HepG2 (cell line): Measurements from ENCODE around the gene SNX15. TPM values are rescaled to one million over a fixed set of nuclear protein-coding genes. Genes with fewer than 3 reads are reported as not detected.

Experiments
- ATAC-seq: fragments of 200-7000 bp; cut with Tn5 transposase; 3 replicates; pipeline ENCODE4 v1.9.1; 2020; ENCODE audit warnings: mild to moderate bottlenecking, moderate library complexity
- BruUV-seq: library from RNA; stranded (reverse); fragments of 400-500 nt; replicated peaks from 2 replicates; lab custom pipeline; 2021; lab: Mats Ljungman, UMichigan
- CTCF ChIA-PET: fragments of 300-600 bp; formaldehyde crosslinking; extraction: SDS; loops from one replicate; lab custom pipeline; 2021; ENCODE audit warnings: low total read pairs, inconsistent platforms, low intra/inter-chr PET ratio; lab: Yijun Ruan, JAX
- POLR2A ChIA-PET: fragments of 350-600 bp; sonication (Branson Sonifier 250); formaldehyde crosslinking; loops from one replicate; lab custom pipeline; 2020; ENCODE audit warnings: antibody characterized with exemption, inconsistent platforms; lab: Yijun Ruan, JAX
- DNase-seq: peaks from one replicate; pipeline ENCODE4 v3.0.0-alpha.2; 2015; ENCODE audit warnings: low spot score
- FAIRE-seq: peaks from 3 replicates; lab custom pipeline; 2011; peaks lifted over from hg19 to GRCh38; lab: Jason Lieb, UNC
- H2AFZ ChIP-seq: one replicate; pipeline ENCODE4 v1.6.1; 2011; ENCODE audit warnings: low read length, inconsistent platforms
- H3K27ac ChIP-seq: fragments of 300-600 bp; 3 replicates; pipeline ENCODE4 v1.8.0; 2011; ENCODE audit warnings: mixed run types, mild to moderate bottlenecking, mixed read lengths, low read length, inconsistent platforms; ENCODE audit not compliant: insufficient read depth; ENCODE audit errors: extremely low read length
- H3K27me3 ChIP-seq, 2 experiments: fragments of 200-600 bp in 1 of 2; 2 replicates in 1 of 2; 3 replicates in 1 of 2; pipeline versions ENCODE4 v1.6.0 to v1.8.0; 2011; ENCODE audit warnings: low read length in 2 of 2, mild to moderate bottlenecking in 2 of 2, moderate library complexity in 2 of 2, inconsistent platforms in 1 of 2; ENCODE audit not compliant: insufficient read depth in 2 of 2, control insufficient read depth in 1 of 2
- H3K36me3 ChIP-seq, 2 experiments: fragments of 200-600 bp in 1 of 2; replicated peaks in 1 of 2; 2 replicates in 1 of 2; 3 replicates in 1 of 2; pipeline versions ENCODE4 v1.5.1 to v1.8.0; 2011; ENCODE audit warnings: low read length in 2 of 2, inconsistent platforms in 1 of 2; ENCODE audit not compliant: insufficient read depth in 2 of 2, control insufficient read depth in 1 of 2
- H3K4me1 ChIP-seq: 2 replicates; pipeline ENCODE4 v1.5.1; 2012; ENCODE audit warnings: low read length, inconsistent platforms; ENCODE audit not compliant: insufficient read depth
- H3K4me2 ChIP-seq: 2 replicates; pipeline ENCODE4 v1.6.0; 2011; ENCODE audit warnings: low read depth, low read length, inconsistent platforms
- H3K4me3 ChIP-seq, 3 experiments: fragments of 200-600 bp in 1 of 3; sonication (generic), shearing (Covaris generic) in 1 of 3; replicated peaks in 1 of 3; 2 replicates each; pipeline ENCODE4 v1.5.1; 2011 to 2016; ENCODE audit warnings: low read length in 3 of 3, inconsistent platforms in 2 of 3, low read depth in 2 of 3, mild to moderate bottlenecking in 2 of 3, control low read depth in 1 of 3, mixed read lengths in 1 of 3; ENCODE audit not compliant: insufficient read depth in 1 of 3
- H3K79me2 ChIP-seq: one replicate; pipeline ENCODE4 v1.6.1; 2011; ENCODE audit warnings: low read length, inconsistent platforms; ENCODE audit not compliant: insufficient read depth
- H3K9ac ChIP-seq: 2 replicates; pipeline ENCODE4 v1.6.0; 2011; ENCODE audit warnings: mild to moderate bottlenecking, low read depth, low read length, inconsistent platforms; ENCODE audit not compliant: insufficient read depth
- H3K9me3 ChIP-seq: 2 replicates; pipeline ENCODE4 v1.5.1; 2012; ENCODE audit warnings: mild to moderate bottlenecking, low read length
- H4K20me1 ChIP-seq: 2 replicates; pipeline ENCODE4 v1.6.0; 2011; ENCODE audit warnings: inconsistent platforms, mild to moderate bottlenecking, low read length, moderate library complexity; ENCODE audit not compliant: insufficient read depth
- ARID3A ChIP-seq: IDR thresholded peaks from 2 replicates; pipeline ENCODE4 v1.6.1; 2012; ENCODE audit warnings: low read depth, low read length, improper control_type of control experiment
- FOXM1 ChIP-seq: sonication (generic); formaldehyde crosslinking; IDR thresholded peaks from 2 replicates; pipeline ENCODE4 v1.5.0; 2020; ENCODE audit warnings: missing genetic modification reagents
- HDAC6 ChIP-seq: fragments of 200-600 bp; sonication (generic); IDR thresholded peaks from 2 replicates; pipeline ENCODE4 v1.7.0; 2017; ENCODE audit warnings: mild to moderate bottlenecking, antibody characterized with exemption, low read length, low read depth
- HIC2 ChIP-seq: sonication (generic); formaldehyde crosslinking; IDR thresholded peaks from 2 replicates; pipeline ENCODE4 v1.9.0; 2022; ENCODE audit warnings: low read depth, missing genetic modification reagents
- MLX ChIP-seq: IDR thresholded peaks from 2 replicates; pipeline ENCODE4 v1.6.1; 2016
- POGK ChIP-seq: sonication (generic); formaldehyde crosslinking; conservative IDR thresholded peaks from 2 replicates; pipeline ENCODE4 v1.8.0; 2022; ENCODE audit warnings: mild to moderate bottlenecking, moderate library complexity, missing genetic modification reagents
- POGZ ChIP-seq: sonication (generic); formaldehyde crosslinking; IDR thresholded peaks from 2 replicates; pipeline ENCODE4 v1.4.0; 2020; ENCODE audit warnings: mild to moderate bottlenecking, missing genetic modification reagents
- PRPF4 ChIP-seq: fragments of 200-400 bp; formaldehyde crosslinking; IDR thresholded peaks from 2 replicates; pipeline ENCODE4 v1.6.1; 2016; ENCODE audit warnings: low read length, low read depth; ENCODE audit not compliant: poor library complexity, severe bottlenecking
- STAT5B ChIP-seq: sonication (generic); formaldehyde crosslinking; IDR thresholded peaks from 2 replicates; pipeline ENCODE4 v1.4.0; 2020; ENCODE audit warnings: missing genetic modification reagents
- TERF1 ChIP-seq: sonication (generic); formaldehyde crosslinking; IDR thresholded peaks from 2 replicates; pipeline ENCODE4 v1.8.0; 2022; ENCODE audit warnings: mild to moderate bottlenecking, missing genetic modification reagents, moderate library complexity
- ZBTB38 ChIP-seq: sonication (generic); formaldehyde crosslinking; IDR thresholded peaks from 2 replicates; pipeline ENCODE4 v1.5.1; 2020; ENCODE audit warnings: mild to moderate bottlenecking, missing genetic modification reagents
- ZBTB42 ChIP-seq: sonication (generic); formaldehyde crosslinking; IDR thresholded peaks from 2 replicates; pipeline ENCODE4 v1.5.0; 2020; ENCODE audit warnings: mild to moderate bottlenecking, missing genetic modification reagents
- ZBTB44 ChIP-seq: sonication (generic); formaldehyde crosslinking; IDR thresholded peaks from 2 replicates; pipeline ENCODE4 v1.4.0; 2020; ENCODE audit warnings: missing genetic modification reagents
- ZEB1 ChIP-seq: IDR thresholded peaks from 2 replicates; pipeline ENCODE4 v1.6.1; 2012; ENCODE audit warnings: mild to moderate bottlenecking, low read depth, inconsistent platforms; ENCODE audit not compliant: insufficient replicate concordance
- ZNF138 ChIP-seq: sonication (generic); formaldehyde crosslinking; IDR thresholded peaks from 2 replicates; pipeline ENCODE4 v1.5.0; 2020; ENCODE audit warnings: mild to moderate bottlenecking, low read depth, missing genetic modification reagents
- ZNF143 ChIP-seq: sonication (generic); formaldehyde crosslinking; IDR thresholded peaks from 2 replicates; pipeline ENCODE4 v1.4.0; 2020; ENCODE audit warnings: missing genetic modification reagents
- ZNF773 ChIP-seq: sonication (generic); formaldehyde crosslinking; IDR thresholded peaks from 2 replicates; pipeline ENCODE4 v1.4.0; 2020; ENCODE audit warnings: missing genetic modification reagents, borderline replicate concordance
- WGBS: methylation state at CpG from one replicate; pipeline ENCODE4 v1.1.6; 2017; ENCODE audit warnings: low lambda C conversion rate; 5-methylcytosine and 5-hydroxymethylcytosine counted together
- in situ Hi-C: cut with HindIII; loops from 2 replicates; pipeline ENCODE4 v1.10.0; 2017; ENCODE audit warnings: low pct_unique_long_range_greater_than_20kb; ENCODE audit not compliant: extremely low pct_ligation_motif_present
- intact Hi-C: fragments of 100-400 bp; cut with micrococcal nuclease; formaldehyde crosslinking; loops from one replicate; pipeline ENCODE4 v1.10.0; 2022; ENCODE audit not compliant: unreplicated experiment
- polyA plus RNA-seq, 8 experiments: library from polyadenylated mRNA; depleted of rRNA in 3 of 8; stranded (reverse) in 7 of 8; unstranded in 1 of 8; fragments of >200 nt; fragmentation: Illumina TruSeq in 4 of 8; extraction: Trizol in 4 of 8; gene quantifications; 2 replicates each; pipeline versions ENCODE4 v1.2.1 to v1.2.3, GENCODE V29; 2011 to 2016; ENCODE audit warnings: low read depth in 4 of 8, missing spikeins in 1 of 8, mixed read lengths in 1 of 8; ENCODE audit not compliant: insufficient read depth in 1 of 8
- total RNA-seq, 5 experiments: library from RNA; depleted of rRNA; stranded (reverse); fragments of >200 nt; fragmentation: Illumina TruSeq; extraction: Trizol; gene quantifications; 2 replicates each; pipeline ENCODE4 v1.2.3, GENCODE V29; 2016; ENCODE audit warnings: low read depth in 1 of 5

The SNX15 gene
- total and polyA plus RNA-seq, 2 of the 13 experiments (the other 11 are each of a cell fraction or from before 2014, with no cell fraction given), result 19.1 to 22.6 TPM

- no peak for DNase-seq
- Histone ChIP-seq H3K36me3 (peaks cover 24 to 48% of the 10 kb centered on the region in 2 experiments), H3K9ac (no peak overlapping the region), H2AFZ (no peak overlapping the region), H3K27me3 (no peaks in the 10 kb centered on the region), H3K4me2 (no peak overlapping the region), H3K4me3 (no peak overlapping the region), H3K79me2 (peaks cover 3% of the 10 kb centered on the region), H3K27ac (no peak overlapping the region), H3K4me1 (peaks cover 10% of the 10 kb centered on the region), H3K9me3 (no peaks in the 10 kb centered on the region), H4K20me1 (no peaks in the 10 kb centered on the region)
- FAIRE-seq, result no peak
- intact Hi-C loops, result no loop called here
- 98% methylated on average over 6 of the region's 6 CpGs for WGBS
- CTCF ChIA-PET, result no interaction called here
- in situ Hi-C loops, result no loop called here
- BruUV-seq, result no TSS peak
- ATAC-seq, result no peak
- POLR2A ChIA-PET, result interaction anchor here (1.4 kb wide), 1 partner anchor 23 kb away, joined by 3 read pairs; the partner anchor contains the start of gene ARL2
- no peak for TF ChIP-seq ZNF773 (CRISPR knock-in tag)
- TF ChIP-seq ZNF138 (CRISPR knock-in tag), result no peak
- TF ChIP-seq ZNF143, result no peak
- TF ChIP-seq HIC2 (CRISPR knock-in tag), result no peak
- no peak for TF ChIP-seq POGK
- TF ChIP-seq HDAC6, result no peak
- TF ChIP-seq STAT5B, result no peak
- no peak for TF ChIP-seq ZBTB42 (CRISPR knock-in tag)
- no peak for TF ChIP-seq ARID3A
- no peak for TF ChIP-seq TERF1 (CRISPR knock-in tag)
- TF ChIP-seq ZEB1, result no peak
- TF ChIP-seq FOXM1 (CRISPR knock-in tag), result no peak
- TF ChIP-seq PRPF4, result no peak
- no peak for TF ChIP-seq MLX
- TF ChIP-seq ZBTB38 (CRISPR knock-in tag), result no peak
- TF ChIP-seq POGZ, result no peak
- no peak for TF ChIP-seq ZBTB44 (CRISPR knock-in tag)
Measured at GRCh38 chr11:65036931-65037330, 9.7 kb downstream of the SNX15 start.
